ENCODE results near the gene HMBS.
"Not testable (repeated sequence)": the region's sequence is repeated elsewhere in the genome, so short reads cannot be mapped to it uniquely, and the experiment has no call there.

The HMBS gene

DNA sequence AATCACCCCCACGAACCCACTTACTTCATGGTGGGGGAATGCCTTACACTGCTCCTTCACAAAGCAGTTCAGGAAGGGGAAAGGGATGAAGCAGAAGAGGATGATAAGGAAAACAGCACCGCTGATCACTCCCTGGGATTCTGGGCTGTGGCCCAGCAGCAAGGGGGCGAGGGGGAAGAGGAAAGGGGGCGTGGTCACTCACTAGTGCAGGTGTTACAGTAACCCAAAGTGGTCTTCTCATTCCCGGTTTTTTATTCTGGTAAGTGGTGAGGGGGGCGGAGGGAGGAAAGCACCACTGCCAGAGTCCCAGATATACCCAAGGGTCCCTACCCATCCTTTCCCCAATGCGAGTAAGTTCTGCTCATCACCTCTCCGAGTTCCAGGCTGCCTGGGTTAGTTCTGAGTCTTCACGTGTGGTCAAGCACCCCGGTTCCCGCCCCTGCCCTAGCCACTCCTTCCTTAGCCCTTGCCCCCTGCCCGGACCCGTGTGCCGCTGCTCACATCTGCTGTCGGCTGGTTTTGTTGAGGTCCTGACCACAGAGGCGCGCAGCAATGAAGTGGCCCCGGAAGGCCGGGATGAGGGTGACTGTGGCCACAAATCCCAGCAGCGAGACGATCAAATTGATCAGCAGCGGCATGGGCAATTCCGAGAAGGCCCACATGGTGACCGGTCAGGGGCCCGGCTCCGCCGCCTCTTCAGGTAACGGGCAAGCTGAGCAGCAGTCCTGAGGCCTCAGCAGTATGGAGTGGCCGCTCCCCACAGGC lies 16.5 kb downstream of the HMBS start:
- peak overlapping the region; percentile 94 for H3K4me3 ChIP-seq (ENCODE audit: low read depth, low read length)

DNA sequence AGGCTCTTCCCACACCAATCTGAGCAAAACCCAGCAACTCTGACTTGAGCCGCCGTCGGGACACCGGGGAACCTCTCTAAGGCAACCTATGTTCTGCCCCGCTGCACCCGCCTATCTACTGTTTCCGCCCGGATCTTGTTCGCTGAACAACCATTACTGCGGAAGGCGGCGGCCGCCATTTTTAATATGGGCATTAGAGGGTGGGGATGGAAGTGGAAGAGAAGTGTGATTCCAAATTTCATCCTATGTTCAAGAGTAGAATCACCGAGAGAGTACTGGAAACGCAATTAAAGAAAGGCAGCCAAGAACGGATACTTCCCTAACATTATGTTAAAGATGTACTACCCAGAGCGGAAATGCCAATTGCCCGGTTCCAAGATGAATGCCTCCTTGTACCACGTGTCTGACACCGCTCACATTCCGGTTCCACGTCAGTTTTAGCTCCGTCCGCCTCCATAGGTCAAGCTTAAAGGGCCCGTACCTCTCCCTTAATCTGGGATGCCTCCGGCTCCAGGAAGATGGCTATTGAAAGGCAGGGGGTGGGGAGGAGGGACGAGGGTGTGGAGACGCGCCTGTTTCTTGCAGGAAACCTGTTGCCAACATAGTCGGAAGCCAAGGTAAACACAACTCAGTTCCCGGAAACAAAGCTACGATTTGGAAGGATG lies 17.2 kb downstream of the HMBS start, which contains the start of gene DPAGT1:
TSS of gene DPAGT1 (minus strand) at position 95 of the 665 bp plus-strand sequence. CDS start 198 bp downstream, outside the sequence.
- peak within 1 kb of the TSS; percentile 94 for H3K4me3 ChIP-seq (ENCODE audit: low read depth, low read length)

DNA sequence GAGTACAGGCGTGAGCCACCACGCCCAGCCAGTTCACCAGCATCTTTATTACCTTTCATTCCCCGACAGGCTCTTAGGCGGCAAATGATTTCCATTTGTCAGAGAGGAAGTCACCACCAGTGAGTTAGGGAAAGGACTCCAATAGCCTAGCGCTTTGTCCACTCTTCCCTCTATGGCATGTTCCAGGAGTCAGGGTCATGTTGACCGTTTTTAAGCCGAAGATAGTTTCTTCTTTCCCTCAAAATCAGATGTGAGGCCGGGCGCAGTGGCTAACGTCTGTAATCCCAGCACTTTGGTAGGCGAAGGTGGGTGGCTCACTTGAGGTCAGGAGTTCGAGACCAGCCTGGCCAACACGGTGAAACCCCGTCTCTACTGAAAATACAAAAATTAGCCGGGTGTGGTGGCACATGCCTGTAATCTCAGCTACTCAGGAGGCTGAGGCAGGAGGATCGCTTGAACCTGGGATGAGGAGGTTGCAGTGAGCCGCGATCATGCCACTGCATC lies 18.5 kb downstream of the HMBS start:
- H3K4me3 ChIP-seq (ENCODE audit: low read depth, low read length) = not testable (repeated sequence)

DNA sequence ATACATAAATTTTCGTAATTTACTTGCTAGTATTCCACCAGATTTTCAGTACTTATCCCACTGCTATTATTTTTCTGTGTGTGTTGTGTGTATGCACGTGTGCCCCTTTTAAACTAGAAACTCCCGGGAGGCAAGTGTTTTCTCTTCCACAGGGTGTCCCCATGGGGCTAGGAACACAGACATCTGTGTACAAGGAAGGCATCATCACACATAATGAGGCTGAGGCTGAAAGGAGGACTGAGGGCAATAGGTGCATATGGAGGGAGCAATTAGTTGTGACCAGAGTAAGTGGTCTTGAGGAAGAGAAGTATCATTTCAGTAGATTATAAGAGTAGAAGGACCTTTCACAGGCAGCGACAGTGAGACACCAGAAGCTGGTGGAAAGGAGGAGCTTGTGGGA lies 19.1 kb downstream of the HMBS start:
- no peak overlapping the region for H3K4me3 ChIP-seq (ENCODE audit: low read depth, low read length)

DNA sequence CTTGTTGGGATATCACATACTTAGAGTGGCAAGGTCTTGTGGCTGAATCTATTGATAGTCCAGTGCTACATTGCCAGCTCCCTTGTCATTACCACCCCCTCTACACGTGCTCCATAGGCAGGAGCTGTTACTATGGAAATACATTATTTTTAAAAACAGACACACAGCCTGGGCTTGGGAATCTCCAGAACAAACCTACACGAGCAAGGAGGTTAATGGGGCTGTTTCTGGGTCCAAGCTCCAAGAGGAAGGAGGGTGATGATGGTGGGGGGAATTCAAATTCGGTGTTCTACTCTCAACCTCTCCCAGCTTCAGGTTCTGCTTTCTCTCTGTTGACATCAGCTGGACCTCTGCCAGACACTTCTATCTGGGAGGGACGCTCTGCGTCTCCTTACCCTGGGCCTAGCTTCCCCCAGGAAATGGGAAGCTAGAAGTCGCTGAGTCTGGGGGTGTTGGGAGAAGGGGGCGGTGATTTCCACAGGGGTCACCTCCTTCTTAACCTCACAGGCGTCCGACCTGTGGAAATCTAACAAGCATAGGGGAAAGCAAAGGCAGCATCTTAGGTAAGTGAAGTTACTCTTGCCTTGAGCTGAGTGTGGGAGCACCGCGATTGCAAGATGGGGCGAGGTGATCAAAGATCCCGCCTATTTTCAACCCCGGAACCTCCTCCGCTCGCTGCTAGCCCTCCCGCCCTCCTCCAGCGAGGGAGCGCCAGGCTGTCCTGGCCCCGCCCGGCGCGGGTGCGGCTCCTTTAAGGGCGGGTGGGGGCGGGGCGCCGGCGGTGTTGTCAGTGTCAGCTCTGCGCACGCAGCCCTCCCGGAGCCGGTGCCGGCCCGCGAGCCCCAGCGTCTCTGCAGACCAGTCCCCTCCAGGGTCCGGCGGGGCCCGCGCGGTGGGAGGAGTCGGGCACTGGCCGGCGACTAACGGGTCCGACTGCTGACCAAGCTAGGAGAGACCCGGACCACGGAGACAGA lies 22.2 kb downstream of the HMBS start, which contains the start of gene C2CD2L:
TSS of gene C2CD2L (plus strand) at position 781 of the 974 bp plus-strand sequence. CDS start 398 bp downstream, outside the sequence.
- peak within 1 kb of the TSS; percentile 67 for H3K4me3 ChIP-seq (ENCODE audit: low read depth, low read length)

DNA sequence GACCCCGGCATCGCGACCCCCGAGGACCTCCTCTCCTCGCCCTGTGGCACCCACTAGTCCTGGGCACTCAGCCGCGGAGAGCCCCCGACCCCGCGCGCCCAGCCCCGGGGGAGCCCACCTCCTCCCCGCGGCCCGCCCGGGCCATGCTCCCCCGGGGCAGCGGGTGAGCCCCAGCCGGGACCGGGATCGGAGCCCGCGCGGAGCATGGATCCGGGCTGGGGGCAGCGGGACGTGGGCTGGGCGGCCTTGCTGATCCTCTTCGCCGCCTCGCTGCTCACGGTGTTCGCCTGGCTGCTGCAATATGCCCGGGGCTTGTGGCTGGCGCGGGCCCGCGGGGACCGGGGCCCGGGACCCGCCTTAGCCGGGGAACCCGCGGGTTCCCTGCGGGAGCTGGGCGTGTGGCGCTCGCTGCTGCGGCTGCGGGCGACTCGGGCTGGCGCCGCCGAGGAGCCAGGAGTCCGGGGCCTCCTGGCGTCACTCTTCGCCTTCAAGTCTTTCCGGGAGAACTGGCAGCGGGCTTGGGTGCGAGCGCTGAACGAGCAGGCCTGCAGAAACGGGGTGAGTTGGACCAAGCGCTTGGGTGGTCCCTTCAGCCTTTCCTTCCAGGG lies 23.0 kb downstream of the HMBS start:
- peak overlapping the region; percentile 67 for H3K4me3 ChIP-seq (ENCODE audit: low read depth, low read length)

DNA sequence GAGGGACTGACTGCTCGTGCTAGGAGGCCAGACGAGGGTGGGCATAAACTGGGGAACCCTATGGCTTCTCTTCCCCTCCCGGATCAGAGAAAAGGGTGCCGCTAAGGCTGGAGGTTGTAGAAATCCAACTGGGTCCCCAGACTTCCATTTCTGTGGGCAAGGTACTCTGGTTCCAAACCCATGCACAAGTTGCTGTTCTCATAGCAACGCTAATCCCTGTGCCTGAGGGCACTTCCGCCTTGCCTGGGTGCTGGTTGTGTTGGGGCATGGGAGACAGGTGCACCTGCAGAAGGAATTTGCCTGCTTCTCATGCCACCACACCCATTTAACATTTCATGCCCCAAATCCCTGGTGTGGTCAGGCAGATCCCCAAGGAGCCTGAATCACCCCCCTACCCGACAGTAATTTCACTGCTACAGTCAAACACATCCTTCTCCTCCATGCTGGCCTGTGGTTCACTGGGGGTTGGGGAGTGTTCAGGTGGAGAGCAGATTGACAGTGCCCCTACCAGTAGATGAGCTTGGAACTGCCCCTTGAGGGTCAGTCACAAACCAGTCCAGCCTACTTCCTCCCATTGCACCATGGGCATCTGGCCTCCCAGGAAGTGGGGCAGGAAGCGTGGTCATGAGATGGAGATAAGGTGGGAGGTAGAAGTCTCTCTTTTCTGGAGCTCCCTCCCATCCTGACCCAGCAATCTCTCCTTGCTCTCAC lies 23.6 kb downstream of the HMBS start:
- peak overlapping the region; percentile 67 for H3K4me3 ChIP-seq (ENCODE audit: low read depth, low read length)

DNA sequence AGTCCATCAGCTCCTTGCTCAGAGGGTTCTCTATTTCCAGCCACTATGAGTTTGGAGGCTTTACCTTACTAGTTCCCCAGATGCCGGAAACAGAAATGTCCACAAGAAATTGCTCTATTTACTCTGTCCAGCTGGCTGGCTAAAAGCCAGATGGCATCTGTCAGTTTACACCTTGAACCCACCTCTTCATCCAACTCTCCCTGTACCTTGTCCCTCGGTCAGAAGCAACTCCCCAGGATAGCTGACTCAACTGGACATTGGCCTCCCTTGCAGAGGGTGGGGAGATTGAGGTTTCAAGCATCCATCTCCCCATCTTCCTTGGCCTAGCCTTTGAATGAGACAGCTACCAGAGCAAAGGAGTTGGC lies 24.2 kb downstream of the HMBS start:
- H3K4me3 ChIP-seq (ENCODE audit: low read depth, low read length) = no peak overlapping the region

DNA sequence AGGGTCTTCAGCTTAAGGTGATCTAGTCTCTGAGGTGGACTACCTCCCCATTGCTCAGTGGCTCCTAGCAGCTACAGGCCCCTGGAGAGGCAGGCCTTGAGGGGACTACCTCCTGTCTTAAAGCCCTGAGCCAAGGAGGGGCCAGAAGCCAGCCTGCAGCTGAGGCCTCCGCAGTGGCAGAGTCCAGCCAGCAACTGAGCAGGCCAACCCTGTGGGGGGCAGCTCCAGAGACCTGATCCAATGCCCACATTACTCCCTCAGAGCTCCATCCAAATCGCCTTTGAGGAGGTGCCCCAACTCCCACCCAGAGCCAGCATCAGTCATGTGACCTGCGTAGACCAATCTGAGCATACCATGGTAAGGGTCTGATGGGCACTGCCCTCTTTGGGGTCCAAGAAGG lies 25.2 kb downstream of the HMBS start:
- H3K4me3 ChIP-seq (ENCODE audit: low read depth, low read length) = no peak overlapping the region

DNA sequence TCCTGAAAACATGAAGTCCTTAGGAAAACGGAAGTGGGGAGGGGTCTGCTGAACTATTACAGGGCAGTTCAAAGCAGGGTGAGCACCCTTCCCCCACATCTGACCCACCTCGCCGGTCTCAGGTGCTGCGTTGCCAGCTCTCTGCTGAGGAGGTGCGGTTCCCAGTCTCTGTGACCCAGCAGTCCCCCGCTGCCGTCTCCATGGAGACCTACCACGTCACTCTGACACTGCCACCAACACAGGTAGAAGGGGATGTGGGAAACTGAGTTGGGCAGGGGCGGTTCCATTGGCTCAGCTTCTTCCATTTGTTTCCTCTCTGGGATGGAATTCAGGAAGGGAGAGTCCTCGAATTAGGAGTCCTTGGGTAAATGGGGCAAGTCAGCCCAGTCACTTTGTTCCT lies 25.8 kb downstream of the HMBS start:
- H3K4me3 ChIP-seq (ENCODE audit: low read depth, low read length) = no peak overlapping the region

DNA sequence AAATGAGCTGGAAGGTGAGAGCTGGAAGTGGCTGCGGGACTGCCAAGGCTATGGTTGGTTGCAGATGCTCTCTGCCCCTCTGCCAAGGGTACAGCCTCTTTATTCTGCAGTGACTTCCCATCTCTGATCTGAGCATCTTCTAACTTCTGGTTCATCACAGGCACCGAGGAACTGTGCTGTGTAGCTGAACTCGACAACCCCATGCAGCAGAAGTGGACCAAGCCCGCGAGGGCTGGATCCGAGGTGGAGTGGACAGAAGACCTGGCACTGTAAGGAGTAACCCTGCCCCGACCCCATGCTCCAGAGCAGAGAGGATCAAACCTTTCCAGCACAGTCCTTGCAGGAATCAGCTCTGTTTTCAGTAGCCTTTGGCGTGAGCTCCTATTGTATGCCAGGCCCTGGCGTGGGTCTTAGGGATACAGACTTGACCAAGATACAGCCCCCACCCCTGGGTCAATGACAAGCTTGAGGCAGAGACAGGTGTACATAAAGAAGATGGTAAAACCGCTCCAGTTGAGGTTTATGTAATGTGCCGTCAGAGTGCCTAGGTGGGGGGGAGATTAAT lies 26.8 kb downstream of the HMBS start:
- no peak overlapping the region for H3K4me3 ChIP-seq (ENCODE audit: low read depth, low read length)

DNA sequence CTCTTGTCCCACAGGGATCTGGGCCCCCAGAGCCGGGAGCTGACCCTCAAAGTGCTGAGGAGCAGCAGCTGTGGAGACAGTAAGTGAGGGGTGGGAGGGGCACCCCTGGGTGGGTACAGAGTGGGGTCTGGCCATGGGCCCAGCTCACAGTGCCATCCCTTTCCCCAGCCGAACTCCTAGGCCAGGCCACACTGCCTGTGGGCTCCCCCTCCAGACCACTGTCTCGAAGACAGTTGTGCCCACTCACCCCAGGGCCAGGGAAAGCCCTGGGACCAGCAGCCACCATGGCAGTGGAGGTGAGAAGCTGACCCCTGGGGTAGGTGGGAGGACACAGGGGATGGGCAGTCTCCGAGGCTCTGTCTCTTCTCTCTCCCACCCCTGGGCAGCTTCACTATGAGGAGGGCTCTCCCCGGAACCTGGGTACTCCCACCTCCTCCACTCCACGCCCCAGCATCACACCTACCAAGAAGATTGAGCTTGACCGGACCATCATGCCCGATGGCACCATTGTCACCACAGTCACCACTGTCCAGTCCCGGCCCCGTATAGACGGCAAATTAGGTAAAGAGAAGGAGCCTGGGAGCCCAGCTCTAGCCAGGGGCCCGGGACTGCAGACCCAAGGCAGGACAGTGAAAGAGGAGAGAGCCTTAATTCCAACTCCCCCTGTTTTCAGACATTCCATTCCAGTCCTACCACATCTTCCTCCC lies 27.8 kb downstream of the HMBS start:
- H3K4me3 ChIP-seq (ENCODE audit: low read depth, low read length) = no peak overlapping the region

DNA sequence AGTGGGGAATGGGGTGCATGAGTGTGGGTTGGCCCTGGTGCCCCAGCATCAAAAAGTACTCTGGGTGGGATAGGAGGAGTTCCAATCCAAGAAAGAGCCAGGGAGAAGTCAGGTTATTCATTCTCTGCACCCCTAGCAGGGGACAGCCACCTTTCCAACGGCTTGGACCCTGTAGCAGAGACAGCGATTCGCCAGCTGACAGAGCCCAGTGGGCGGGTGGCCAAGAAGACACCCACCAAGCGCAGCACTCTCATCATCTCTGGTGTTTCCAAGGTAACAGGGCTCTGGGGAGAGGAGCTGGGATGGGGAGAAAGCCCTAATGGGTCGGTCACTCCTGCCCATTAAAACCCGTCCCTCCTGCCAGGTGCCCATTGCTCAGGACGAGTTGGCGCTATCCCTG lies 29.0 kb downstream of the HMBS start:
- H3K4me3 ChIP-seq (ENCODE audit: low read depth, low read length) = no peak overlapping the region

DNA sequence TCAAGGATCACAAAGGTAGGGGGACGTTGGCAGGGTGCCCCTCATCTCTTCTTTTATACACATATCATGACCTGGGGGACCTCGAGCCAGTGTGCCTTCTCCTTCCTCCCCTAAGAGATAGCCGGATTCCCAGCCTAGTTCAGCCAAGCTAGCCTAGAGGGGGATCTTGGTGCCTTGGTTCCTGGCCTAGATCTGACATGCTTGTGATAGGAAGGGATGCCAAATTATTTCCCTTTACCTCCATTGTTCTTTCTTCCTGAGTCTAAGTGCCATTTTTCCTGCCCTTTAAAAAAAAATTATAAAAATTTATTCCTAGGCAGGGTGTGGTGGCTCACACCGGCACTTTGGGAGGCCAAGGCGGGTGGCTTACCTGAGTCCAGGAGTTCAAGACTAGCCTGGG lies 29.7 kb downstream of the HMBS start:
- no peak overlapping the region for H3K4me3 ChIP-seq (ENCODE audit: low read depth, low read length)

DNA sequence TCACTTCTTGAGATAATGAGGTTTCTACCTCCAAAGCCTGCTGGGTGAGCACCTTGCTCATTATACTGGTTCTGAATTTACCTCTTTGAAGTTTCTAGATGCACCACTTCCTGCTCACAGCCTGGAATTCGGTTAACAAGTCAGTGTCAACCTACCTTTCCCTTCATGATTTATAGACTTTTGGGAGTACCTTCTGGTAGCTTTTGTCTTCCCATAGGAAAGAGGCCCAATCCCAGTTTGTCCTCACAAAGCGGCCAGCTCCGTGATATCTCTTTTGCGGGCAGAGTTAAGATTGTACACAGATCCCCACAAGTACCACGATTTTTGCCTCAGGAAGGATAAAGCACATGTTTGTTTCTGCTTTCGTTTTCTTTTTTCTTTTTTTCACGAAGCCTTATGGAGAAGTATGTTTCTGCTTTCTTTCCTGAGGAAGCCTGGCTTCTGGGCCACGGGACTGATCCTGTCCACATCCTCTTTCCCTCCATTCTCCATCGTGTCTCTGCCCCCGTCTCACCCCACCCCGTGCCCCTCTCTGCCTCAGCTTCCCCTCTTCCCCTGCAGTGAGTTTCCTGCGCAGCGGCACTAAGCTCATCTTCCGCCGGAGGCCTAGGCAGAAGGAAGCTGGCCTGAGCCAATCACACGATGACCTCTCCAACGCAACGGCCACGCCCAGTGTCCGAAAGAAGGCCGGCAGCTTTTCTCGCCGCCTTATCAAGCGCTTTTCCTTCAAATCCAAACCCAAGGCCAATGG lies 31.0 kb downstream of the HMBS start:
- no peak overlapping the region for H3K4me3 ChIP-seq (ENCODE audit: low read depth, low read length)

DNA sequence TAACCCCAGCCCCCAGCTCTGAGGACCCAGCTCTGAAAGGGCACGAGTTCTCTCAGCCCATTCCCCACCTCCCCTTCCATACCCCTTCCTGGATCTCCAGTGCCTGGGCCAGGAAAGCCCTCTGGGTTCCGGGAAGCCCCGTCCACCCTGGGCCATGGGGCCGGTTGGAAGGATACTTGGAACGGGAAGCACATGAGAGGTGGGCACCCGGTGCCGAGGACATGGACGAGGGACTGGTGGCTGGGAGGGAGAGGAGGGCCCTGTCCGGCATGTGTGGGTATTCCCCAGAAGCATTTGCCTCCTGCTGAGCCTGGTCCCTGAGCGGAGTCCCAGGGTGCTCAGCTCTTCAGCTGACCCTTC lies 31.5 kb downstream of the HMBS start:
- H3K4me3 ChIP-seq (ENCODE audit: low read depth, low read length) = no peak overlapping the region

DNA sequence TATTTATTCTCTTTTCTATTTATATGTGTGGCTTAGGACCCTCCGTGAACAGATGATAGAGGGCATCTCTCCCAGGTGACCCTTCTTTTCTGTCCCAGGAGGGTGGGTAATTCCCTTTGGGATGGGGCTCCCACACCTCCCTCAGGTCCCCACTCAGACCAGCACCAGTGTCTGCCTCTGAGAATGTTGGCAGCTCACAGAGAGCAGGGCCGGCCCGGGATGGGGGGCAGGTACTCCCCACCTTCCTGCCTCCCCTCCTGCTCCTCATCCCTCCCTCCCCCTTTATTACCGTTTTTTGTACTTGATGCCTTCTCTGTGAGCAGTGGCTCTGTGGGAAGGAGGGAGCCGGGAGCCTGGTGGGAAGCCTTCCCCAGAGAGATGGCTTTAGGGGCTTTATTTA lies 31.9 kb downstream of the HMBS start:
- H3K4me3 ChIP-seq (ENCODE audit: low read depth, low read length) = no peak overlapping the region

DNA sequence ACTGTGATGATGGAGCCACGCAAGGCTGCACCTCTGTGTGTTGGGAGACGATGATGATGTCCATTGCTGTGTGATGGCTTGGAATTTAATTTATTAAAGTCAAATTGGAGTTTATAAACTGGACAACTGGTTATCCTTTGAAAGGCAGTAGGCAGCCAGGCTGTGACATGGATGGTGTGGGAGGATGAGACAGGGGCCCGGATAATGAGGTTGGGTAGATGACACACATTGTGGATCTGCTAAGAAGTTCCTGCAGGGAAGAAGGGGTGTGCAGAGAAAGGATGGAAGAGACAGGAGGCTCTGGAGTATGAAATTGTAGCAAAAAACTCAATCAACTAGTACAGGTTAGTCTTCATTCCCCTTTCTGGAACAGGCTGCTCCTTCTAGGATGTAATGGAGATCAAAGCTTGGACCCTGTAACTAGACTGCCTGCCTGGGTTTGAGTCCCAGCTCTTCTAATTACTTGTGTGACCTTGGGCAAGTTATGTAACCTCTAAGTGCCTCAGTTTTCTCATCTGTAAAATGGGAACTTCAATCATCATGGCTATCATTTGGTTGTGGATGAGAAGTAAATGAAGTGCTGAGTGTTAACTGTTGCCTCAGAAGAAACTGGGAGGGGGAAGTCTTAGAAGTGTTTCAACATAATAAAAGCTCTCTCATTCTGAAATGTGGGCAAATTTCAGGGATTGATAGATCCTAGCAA lies 32.5 kb downstream of the HMBS start:
- no peak overlapping the region for H3K4me3 ChIP-seq (ENCODE audit: low read depth, low read length)

Data from iPS-11a (cell line).